Suppressor macrophage treated with lipopolysaccharide for 4 hours (primary cell): ENCODE results near the gene ZXDC.

Source experiments
- DNase-seq: peaks from one replicate; pipeline ENCODE4 v3.0.0-alpha.2; 2020

The ZXDC gene

DNA sequence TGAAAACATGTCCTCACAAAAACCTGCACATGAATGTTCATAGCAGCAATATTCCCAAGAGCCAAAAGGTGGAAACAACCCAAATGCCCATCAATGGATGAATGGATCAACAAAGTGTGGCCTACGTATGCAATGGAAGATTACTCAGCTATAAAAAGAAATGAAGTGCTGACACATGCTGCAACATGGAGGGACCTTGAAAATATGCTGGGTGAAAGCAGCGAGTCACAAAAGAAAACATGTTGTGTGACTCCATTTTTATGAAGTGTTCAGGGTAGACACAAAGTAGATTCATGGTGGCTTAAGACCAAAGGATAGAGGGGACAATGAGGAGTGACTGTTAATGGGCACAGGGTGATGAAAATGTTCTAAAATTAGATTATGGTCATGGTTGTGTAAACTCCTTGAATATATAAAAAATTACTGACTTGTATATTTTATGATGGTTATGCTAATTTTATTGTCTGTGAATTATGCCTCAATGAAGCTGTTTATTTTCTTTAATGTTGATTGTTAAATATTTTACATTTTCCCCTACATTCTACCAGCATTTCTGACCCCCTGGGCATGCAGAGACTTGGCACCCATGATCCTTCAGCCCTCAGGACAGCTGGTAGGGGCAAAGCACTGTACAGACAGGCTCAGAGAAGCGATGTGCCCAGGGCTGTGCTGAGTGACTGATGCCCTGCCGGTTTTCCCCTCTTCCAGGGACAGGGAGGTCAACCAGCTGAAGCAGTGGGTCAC, 43.2 kb downstream of the ZXDC start:
- DNase-seq = no peak

DNA sequence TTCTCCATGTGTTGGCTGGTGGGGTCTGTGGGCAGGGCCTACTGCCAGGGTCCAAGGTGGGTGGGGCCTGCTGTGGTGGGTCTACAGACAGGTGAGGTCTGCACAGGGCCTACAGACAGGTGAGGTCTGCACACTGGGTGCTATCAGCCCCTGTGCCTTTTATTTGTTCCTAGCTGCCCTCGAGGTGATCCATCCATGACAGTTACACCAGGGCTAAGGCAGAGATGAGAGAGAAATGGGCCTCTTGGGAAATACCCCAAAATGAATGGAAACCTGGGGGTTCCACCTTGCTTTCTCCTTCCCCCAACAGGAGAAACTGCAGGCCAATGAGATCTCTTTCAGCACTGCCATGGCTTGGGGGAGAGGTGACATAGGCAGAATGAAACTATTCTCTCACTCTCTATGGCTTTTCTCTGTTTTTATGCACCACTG, 44.6 kb downstream of the ZXDC start:
- no peak for DNase-seq

DNA sequence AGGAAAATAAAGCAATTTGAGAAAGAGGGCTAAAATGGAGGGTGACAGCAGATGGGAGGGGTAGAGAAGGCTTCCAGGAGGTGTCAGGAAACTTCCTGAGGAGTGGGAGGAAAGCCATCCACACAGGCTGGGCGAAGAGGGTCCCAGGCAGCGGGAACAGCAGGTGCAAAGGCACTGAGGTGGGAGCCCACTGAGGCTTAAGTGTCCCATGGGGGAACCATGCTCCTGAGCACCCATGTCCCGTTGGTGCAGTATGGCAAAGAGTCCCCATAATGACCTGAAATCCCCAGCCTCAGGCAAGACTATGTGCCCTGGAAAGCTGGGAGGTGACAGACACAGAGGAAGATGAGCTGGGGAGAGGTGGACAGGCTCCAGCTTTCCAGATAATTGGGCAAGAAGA, 50.9 kb downstream of the ZXDC start:
- no peak for DNase-seq

DNA sequence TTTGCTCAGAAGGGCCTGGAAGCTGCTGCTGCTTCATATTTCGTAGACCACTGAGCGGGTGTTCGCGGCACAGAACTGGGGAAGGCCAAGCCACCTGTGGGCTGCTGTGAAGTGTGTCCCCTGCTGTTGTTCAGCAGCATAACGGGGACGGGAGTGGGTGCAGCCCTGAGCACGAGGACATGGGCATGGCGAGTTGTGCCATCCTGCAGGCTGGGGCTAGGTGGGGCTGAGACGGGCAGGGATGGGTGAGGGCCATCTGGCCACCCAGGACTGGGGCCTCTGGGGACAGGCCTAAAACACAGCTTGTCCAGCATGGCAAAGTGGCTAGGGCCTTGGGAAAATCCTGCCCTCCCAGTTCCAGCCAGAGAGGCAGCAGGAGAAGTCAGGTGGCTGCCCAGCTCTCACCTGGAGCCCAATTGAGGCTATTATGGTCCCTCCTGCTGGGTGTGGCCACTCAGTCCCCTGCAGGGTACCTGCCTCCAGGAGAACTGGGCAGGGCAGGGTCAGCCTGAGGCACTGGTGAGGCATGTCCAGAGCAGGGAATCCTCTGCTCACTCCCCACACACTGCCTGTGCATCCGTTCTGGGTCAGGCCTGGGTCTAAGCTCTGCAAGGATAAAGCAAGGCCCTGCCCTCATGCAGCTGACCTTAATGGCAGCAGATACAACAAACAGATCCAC, 51.5 kb downstream of the ZXDC start:
- DNase-seq = no peak

DNA sequence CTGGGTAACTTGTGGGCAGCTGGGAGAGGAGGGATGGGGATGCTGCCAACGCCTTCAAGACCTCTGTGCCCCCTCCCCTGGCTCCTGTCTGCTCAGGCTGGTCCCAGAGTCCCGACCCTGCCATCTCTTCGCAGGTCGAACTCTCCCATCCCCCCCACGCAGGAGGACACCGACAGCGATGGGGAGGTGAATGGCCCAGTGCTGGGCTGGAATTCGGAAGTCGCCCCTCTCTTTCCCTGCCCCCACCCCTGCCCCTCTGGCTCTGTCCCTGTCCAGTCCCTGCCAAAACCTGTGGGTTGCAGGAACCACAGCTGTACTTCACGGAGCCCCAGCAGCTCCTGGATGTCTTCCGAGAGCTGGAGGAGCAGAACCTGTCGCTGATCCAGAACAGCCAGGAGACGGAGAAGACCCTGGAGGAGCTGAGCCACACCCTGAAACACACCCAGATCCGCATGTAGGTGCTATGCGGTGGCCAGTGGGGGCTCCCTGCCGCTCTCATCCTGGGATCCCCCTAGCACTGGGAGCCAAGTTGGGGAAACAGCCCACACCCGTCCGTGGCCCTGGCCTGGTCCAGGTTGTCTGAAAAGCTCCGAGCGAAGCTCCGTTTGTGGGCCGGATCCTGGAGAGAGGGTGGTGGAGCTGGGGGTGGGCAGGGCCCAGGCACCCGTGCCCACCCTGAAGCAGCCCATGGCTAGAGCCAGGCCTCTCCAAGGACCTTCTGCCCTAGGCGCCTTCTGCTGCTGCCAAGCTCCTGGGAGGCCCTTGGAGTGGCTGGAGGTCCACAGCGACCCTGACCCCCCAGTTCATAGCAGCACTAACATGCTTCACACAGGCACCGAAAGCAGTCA, 52.3 kb downstream of the ZXDC start:
- no peak for DNase-seq

DNA sequence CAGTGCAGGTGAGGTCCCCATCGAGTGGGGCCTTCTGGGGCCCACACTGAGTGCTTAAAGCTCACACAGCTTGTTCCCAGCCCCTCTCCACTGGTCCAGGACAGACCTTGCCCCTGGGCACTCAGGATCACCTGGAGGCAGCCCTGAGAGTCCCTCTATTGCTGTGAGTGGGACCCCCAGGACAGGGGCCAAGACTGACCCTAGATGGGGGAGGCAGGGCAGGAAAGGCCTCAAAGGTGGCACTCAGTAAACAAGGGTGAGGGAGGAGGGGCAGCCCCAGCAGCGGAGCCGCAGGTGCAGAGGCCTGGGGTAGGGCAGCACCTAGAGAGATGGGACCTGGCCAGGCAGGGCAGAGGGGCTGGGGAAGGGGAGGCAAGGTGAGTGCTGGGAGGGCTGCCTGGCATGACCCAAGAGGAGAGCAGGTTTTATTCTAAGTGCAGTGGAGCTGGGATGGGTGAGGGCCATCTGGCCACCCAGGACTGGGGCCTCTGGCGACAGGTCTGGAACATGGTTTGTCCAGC, 53.1 kb downstream of the ZXDC start:
- no peak for DNase-seq

DNA sequence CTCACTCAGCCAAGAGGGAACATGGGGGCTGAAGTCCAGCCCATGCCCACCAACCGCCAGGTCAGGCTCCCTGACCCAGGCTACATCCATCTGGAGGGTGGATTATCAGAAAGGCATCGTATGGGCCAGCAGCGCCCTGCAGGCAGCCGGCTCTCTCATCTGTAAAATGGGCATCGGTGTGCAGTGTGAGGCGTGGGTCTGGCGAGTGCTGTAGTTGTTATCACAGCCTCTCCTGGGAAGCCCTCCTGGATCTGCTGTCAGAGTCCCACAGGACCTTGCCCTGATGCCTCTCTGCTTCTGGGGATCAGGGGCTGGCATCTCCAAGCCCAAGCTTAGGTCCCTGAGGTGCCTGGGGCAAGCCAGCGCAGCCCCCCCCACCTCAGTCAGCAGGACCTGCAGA, 53.6 kb downstream of the ZXDC start:
- DNase-seq = no peak

DNA sequence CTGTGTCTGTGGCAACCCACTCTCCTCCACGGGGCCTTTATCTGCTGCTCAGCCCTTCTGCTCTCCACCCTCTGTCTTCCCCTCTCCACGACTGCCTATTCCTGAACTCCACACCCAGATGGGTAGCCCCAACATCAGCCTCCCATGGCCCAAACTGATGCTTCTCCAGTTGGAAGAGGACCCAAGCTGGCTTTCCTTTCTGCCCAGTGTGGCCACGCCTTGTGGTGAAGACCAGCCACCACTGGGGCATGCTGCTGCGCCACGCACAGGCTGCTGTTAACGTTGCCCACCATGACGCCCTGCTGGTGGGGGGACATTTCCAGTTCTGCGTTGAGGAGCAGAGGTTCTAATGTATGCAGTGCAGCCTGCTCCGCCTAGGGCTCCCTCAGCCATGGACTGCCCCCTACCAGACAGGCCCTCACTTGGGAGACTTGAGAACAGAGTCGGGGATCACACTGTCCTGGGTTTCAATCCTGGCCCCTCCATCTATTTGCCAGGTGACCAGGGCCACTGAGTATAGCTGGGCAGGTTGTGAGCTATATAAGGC, 54.0 kb downstream of the ZXDC start:
- no peak for DNase-seq

DNA sequence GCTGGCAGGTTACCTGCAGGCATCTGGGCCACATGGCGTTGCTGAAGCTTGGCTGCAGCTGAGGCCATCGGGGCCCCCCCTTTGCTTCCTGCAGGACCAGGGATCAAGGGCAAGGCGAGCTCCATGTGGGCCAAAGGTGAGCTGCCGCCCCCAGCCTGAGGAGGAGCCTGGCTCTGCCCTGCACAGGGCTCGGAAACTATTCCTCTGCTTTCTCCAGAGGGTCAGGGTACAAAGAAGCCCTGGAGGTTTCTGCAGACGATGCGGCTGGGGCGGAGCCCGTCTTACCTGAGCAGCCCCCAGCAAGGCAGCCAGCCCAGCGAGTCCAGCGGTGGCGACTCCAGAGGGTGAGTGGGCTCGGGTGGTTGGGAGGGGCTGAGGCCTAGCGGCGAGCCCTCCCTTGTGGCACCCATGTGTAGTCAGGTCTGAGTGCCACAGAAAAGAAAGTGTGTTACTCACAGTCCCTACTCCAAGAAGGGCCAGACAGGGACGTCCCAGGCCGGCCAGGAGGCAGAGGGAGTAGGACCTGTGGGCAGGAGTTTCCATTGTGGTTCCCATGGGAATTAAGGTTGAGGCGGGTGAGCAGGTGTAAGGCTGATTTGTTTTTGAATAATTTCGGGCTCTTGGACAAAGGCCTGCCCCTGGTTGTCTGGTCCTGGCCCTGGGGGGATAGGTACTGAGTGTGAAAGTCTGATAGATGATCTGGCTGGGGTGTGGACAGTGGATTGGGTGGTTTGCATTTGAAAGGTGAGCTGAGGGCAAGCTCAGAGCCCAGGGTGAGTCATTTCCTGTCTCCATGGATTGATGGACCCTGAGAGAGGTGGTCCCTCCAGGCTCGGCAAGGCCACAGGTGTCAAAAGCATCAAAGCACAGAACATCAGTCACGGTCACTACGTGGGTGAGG, 55.6 kb downstream of the ZXDC start:
- no peak for DNase-seq

DNA sequence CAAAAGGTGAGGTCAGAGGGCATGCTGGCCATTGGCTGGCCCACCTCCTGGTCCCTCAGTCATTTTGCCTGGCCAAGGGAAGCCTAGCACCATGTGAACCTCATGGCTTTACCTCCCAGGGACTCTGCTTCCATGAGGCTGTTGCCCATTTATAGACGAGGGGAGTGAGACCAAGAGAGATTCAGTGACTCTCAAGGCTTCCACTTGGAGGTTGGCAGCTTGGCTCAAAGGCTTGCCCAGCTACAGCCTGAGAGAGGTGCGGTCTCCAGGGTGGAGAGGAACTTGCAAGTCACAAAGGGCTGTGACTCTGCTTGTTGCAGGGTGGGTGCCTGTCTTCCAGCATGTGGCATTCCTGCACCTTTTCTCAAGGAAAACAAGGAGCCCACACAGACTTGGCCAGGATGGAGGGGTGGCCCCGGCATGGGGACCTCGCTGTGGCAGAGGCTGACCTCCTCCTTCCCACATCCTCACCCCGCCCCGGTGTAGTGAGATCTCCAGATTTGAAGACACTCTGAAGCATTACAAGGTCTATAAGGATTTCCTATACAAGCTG, 56.5 kb downstream of the ZXDC start:
- no peak for DNase-seq

DNA sequence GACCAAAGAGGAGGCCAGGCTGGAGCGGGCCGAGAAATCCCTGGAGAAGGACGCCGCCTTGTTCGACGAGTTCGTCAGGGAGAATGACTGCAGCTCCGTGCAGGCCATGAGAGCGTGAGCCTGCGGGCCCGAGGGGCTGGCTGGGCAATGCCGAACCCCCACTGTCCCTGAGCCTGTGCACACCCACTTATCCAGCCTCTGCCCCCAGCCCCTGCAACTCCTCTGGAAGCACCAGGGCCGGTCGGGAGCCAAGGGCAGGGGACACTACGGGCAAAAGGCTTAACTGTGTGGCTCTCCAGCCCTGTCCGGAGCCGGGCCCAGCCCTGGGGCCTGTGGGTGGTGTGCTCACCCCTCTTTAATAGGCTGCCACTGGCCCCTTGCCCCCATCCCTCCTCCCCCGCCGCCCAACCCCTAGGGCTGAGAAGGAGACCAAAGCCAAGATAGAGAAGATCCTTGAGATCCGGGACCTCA, 57.0 kb downstream of the ZXDC start:
- no peak for DNase-seq

DNA sequence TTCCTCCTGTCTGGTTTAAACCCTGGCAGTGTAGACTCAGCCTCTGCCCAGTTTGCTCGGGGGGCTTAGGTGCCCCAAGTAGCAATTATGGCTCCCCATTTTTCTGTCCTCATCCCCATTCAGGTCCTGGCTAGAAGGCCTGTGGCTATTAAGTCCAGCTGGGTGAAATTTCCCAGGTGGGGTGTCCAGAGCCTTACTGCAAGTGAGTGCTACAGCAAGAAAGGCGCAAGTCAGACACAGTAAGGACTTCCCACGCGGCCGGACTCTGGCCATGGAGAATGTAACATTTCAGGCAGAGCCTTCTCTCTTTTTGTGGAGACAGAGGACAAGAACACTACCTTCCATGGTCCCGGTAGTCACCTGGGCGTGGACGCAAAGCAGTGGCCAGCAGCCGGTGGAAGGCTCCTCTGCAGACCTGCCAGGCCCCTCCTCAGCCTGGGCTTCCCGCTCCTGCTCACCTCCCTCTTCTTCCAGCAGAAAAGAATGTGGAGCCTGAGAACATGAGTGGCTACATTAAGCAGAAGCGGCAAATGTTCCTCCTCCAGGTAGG, 57.6 kb downstream of the ZXDC start:
- DNase-seq = no peak

DNA sequence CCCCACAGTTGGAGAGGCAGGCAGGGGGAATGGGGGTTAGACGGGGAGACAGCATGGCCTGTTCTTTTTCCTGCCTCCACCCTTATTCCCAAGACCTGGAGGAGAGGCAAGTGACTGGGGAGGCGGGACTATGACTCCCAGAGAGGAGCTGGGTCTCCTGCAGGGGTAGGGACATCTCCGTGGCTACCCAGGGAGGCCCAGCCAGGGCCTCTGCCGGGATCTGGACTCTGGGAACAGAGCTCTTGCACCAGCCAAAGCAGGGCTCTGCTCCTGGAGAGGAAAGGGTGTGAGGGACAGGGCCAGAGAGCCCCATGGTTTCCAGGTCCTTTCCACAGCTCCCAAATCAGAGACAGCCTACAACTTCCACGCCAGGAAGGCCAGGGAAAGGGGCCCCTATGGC, 58.2 kb downstream of the ZXDC start:
- no peak for DNase-seq

DNA sequence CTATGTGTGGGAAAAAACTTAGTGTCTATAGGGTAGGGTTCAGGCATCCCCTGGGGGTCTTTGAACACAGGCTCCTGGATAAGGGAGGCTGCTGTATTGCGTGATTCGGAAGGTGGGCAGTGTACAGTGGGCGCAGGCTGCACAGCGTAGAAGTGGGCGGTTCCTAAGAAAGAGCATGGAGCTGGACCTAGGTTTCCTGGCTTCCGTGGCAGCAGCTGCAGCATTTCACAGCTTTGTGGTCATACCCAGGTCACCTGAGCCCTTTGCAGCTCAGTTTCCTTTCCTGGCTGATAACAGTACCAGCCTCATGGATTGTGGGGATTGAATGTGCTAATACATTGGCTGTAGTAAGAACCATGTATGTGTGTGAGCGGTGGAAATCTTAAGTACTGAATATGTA, 58.7 kb downstream of the ZXDC start:
- no peak for DNase-seq

DNA sequence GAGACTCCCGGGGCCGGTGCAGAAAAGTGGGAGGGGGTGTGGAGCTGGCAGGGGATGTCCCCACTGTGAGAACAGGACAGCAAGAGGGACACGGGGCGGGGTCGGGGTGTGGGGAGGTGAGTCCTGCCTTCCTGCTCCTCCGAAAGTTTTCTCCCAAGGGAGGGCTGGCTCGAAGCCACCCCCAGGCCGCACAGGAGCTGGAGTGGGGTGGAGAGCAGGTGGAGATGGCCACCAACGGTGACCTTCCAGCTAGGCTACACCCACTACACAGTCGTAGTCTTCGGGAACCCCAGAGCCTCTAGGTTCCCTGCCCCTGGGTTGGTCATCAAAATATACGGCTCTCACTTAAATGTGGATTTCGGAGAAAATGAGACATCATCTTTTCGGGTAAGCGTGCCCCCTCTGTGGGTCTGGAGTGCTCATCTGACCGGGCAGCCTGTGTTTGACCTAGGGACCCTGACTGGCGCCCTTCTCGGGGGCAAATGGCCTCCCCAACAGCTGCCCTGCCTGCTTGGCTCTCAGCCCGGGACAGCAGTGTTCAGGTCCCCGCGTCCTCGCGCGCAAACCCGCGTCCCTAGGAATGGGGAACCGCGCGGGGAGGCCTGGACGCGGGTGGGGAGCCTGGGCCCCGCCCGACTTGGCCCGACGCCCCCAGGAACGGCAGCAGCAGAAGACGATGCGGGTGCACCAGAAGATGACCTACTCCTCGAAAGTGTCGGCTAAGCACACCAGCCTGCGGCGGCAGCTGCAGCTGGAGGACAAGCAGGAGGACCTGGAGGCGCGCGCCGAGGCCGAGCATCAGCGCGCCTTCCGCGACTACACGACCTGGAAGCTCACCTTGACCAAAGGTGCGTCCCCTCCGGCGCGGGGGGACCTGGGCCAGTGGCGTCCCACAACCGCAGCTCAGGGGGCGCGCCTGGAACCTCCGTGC, 59.8 kb downstream of the ZXDC start:
- no peak for DNase-seq

DNA sequence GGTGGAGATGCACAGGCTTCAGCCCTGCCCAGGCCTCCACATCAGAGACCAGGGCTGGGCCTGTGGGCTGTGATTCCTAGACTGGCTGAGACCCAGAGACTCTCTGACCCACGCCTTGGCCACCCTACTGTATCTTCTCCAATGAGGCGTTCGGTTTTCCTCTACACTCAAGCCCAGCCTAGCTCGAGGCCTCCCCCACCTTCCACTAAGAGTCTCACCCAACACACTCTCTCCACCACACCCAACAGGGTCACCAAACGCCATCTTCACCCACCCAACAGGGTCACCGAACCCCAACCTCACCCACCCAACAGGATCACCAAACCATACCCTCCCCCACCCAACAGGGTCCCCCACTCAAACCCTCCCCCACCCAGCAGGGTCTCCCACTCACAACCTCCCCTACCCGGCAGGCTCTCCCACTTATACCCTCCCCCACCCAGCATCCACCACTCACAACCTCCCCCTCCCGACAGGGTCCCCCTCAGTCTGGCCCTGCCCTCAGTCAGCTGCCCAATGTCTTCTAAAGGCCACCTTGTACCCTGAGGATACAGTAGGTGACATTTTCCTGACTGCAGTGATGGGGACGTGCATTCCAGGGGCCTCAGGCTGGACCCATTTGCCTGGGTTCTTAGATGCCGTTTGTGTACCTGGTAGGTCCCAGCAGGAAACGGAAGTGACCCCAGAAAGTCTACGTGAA, 60.6 kb downstream of the ZXDC start:
- DNase-seq = no peak

DNA sequence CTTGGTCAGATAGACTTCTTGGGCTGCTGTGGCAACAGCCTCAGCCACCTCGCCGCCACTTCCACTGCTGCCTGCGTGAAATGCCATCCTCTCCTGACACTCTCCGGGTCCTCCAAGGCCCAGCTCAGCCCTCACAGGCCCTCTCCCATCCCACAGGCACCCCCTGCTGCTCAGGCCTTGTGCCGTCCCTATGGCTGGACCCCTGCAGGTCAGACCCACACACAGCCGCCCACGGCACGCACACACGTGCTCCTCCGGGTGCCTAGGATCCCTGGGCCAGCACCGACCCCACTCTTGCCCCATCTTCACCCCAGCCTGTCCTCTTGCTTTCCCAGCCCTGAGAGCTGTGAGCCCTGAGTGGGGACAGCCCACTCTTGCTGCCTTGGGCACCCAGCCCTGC, 61.3 kb downstream of the ZXDC start:
- DNase-seq = no peak

DNA sequence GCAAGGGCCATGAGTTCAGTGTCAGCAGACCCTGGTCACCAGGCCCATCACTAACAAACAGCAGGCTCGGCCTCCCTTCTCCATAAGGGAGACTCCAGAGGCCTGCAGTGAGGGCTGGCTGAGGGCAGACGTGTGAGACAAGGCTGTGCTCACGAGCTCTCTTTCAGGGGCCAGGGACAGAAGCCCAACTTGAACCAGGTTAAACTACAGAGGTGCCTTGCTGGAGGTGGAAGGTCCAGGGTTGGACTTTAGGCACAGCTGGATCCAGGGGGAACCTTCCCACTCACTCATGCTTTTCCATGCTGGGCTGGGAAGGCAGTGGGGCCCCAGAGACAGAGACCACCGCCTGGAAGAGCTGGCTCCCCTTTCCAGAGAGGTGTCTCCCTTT, 62.0 kb downstream of the ZXDC start:
- no peak for DNase-seq

DNA sequence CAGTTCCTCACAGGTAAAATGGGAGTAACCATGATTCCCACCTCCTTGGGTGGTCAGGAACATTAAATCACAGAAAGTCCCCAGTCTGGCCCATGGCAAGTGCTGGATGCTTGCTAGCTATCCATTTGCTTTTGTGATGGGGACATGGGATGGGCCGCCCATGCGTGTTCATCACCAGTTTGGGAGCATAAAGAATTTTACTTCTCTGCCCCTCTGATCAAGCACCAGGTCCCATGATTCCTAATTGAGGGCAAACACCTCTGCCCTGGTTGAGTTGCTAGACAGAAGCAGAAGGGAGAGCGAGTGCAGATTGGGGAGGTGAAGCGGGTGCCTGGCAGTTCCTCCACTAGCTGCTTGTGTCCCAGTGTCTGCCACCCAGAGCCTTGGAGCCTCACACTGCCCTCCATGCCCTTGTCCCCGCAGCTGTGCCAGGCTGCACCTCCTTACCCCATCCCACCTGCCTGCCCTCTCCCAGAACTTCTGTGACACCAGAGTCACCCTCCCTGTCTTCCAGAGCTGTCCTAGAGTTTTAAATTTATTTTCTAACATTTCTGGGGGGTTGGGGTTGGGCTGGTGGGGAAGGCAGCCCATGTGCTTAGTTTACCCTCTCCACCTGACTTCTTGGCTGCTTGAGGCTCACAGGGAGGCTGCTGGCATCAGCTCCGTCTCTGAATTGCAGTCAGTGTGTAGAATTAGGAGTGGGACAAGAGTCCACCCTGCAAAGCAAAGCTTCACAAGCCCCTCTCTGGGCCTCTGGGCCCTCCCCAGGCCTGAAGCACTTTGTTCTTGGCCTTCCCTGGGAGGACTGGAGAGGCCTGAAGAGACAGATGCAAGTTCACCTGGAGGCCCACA, 62.6 kb downstream of the ZXDC start:
- no peak for DNase-seq
